ENCODE measurements around the gene IQCK.

The IQCK gene

GRCh38 chr16:19851476-19851875 is 133.4 kb downstream of the IQCK start:
- Histone ChIP-seq H3K4me3 (ENCODE audit: low read depth, low read length) (no peak overlapping the region), H3K9me3 (ENCODE audit: control insufficient read depth, insufficient read depth, low read depth, low read length) (no peaks in the 10 kb centered on the region), H3K36me3 (ENCODE audit: control insufficient read depth in 2 of 2, insufficient read depth in 1 of 2, low read length in 2 of 2) (no peaks in the 10 kb centered on the region), H3K27ac (ENCODE audit: extremely low read depth, low read depth, low read length) (no peak overlapping the region), H3K4me1 (ENCODE audit: control insufficient read depth, insufficient read depth, low read length) (no peaks in the 10 kb centered on the region)
- CTCF ChIA-PET, result interaction anchor here (0.6 kb wide), 1 partner anchor 52 kb away, joined by 3 read pairs; no protein-coding TSS in a partner anchor
- POLR2A ChIA-PET, result no interaction called here
- TF ChIP-seq ZNF140 (tag by site-specific recombination; IDR thresholded peaks at IDR 0.05) (no peak), ZFP37 (tag by site-specific recombination; IDR thresholded peaks at IDR 0.05) (no peak), TSHZ1 (tag by site-specific recombination; IDR thresholded peaks at IDR 0.05; ENCODE audit: borderline replicate concordance) (no peak), ZNF121 (tag by site-specific recombination; IDR thresholded peaks at IDR 0.05) (no peak), ZNF157 (tag by site-specific recombination; IDR thresholded peaks at IDR 0.05) (no peak), ZSCAN18 (tag by site-specific recombination; IDR thresholded peaks at IDR 0.05) (no peak), ZNF184 (tag by site-specific recombination; IDR thresholded peaks at IDR 0.05) (no peak), ZIC2 (tag by site-specific recombination; IDR thresholded peaks at IDR 0.05) (no peak), BCL11A (tag by site-specific recombination; IDR thresholded peaks at IDR 0.05; ENCODE audit: low read depth) (no peak), ZNF16 (tag by site-specific recombination; IDR thresholded peaks at IDR 0.05; ENCODE audit: low read depth) (no peak), ZNF768 (tag by site-specific recombination; IDR thresholded peaks at IDR 0.05) (no peak), ZNF658 (tag by site-specific recombination; IDR thresholded peaks at IDR 0.05) (no peak), ZNF621 (tag by site-specific recombination; IDR thresholded peaks at IDR 0.05) (no peak), ZNF558 (tag by site-specific recombination; IDR thresholded peaks at IDR 0.05) (no peak), WT1 (tag by site-specific recombination; IDR thresholded peaks at IDR 0.05) (no peak)

- Histone ChIP-seq H3K36me3 (ENCODE audit: control insufficient read depth in 2 of 2, insufficient read depth in 1 of 2, low read length in 2 of 2) (no peaks in the 10 kb centered on the region), H3K4me3 (ENCODE audit: low read depth, low read length) (no peak overlapping the region), H3K9me3 (ENCODE audit: control insufficient read depth, insufficient read depth, low read depth, low read length) (no peaks in the 10 kb centered on the region), H3K27ac (ENCODE audit: extremely low read depth, low read depth, low read length) (no peak overlapping the region), H3K4me1 (ENCODE audit: control insufficient read depth, insufficient read depth, low read length) (peaks cover 10% of the 10 kb centered on the region)
- ChIA-PET CTCF (interaction anchor here (1.1 kb wide), 1 partner anchor 33 kb away, joined by 3 read pairs; no protein-coding TSS in a partner anchor), POLR2A (no interaction called here)
- TF ChIP-seq ZNF626 (tag by site-specific recombination; IDR thresholded peaks at IDR 0.05), result no peak
- TF ChIP-seq PRDM1 (tag by site-specific recombination; IDR thresholded peaks at IDR 0.05), result no peak
- TF ChIP-seq ZNF292 (tag by site-specific recombination; IDR thresholded peaks at IDR 0.05; ENCODE audit: borderline replicate concordance, low read depth), result no peak
- TF ChIP-seq GFI1B (tag by site-specific recombination; IDR thresholded peaks at IDR 0.05), result no peak
- no peak for TF ChIP-seq ZNF146 (tag by site-specific recombination; IDR thresholded peaks at IDR 0.05)
- no peak for TF ChIP-seq ZNF223 (tag by site-specific recombination; IDR thresholded peaks at IDR 0.05)
- no peak for TF ChIP-seq HOXA7 (CRISPR knock-in tag; IDR thresholded peaks at IDR 0.05; ENCODE audit: borderline replicate concordance)
- no peak for TF ChIP-seq ZNF184 (tag by site-specific recombination; IDR thresholded peaks at IDR 0.05)
- no peak for TF ChIP-seq HOXD13 (CRISPR knock-in tag; IDR thresholded peaks at IDR 0.05; ENCODE audit: borderline replicate concordance)
- TF ChIP-seq MYNN (tag by site-specific recombination; IDR thresholded peaks at IDR 0.05; ENCODE audit: borderline replicate concordance), result no peak
- no peak for TF ChIP-seq ZNF654 (tag by site-specific recombination; IDR thresholded peaks at IDR 0.05; ENCODE audit: low read depth)
- no peak for TF ChIP-seq ZNF621 (tag by site-specific recombination; IDR thresholded peaks at IDR 0.05)
- TF ChIP-seq ZNF645 (tag by site-specific recombination; IDR thresholded peaks at IDR 0.05), result no peak
- no peak for TF ChIP-seq YY1 (tag by site-specific recombination; IDR thresholded peaks at IDR 0.05)
- TF ChIP-seq OVOL3 (tag by site-specific recombination; IDR thresholded peaks at IDR 0.05), result no peak
- TF ChIP-seq ZNF280C (tag by site-specific recombination; IDR thresholded peaks at IDR 0.05), result no peak
These were observed 135.2 kb downstream of the IQCK start for GRCh38 chr16:19853132-19853741.

All from HEK293 (cell line).